ENCODE data around the gene QSOX2.

Gene QSOX2

GRCh38 chr9:136264441-136265405, 19.1 kb upstream of the QSOX2 start:
- DNase-seq = no peak

DNA sequence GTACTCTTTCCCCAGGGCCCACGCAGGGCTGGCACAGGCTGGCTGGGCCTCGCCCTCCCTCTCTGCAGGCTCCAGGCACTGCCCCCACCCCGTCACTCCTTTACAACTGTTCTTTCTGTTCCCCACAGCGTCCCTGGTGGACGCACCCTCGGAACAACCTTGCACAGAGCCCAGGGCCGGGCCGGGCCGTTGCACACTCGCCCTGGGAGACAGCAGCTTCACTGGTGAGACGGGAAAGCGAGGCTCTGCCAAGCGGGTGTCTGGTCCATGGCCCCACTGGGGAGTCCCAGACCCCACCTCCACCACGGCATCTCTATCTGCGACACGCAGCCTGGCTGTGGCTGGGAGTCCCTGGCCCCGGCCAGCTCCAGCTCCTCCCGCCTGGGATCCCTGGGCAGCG, 18.4 kb upstream of the QSOX2 start:
- no peak for DNase-seq

DNA sequence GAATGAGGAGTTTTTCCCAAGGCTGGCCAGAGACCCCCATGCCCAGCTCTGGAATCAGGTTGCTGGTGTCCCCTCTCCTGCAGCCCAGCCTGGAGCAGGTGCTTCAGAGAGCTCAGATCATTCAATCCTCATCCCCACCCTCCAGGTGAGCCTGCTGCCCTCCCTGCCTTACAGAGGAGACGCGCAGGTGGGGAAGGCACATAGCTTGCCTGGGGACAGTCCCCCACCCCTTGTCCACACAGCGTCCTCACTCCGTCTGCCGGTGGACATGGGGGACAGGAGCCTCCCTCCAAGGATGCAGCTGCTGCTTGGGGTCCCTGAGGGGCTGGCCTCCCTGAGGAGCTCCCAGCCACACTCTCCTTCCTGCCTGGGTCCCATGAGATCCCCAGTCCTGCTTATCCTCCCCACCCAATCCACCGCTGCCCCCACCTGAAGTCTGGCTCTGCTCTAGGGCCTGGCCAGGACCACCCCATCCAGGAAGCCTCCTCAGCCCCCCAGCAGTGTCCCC, 17.1 kb upstream of the QSOX2 start:
- DNase-seq = no peak

DNA sequence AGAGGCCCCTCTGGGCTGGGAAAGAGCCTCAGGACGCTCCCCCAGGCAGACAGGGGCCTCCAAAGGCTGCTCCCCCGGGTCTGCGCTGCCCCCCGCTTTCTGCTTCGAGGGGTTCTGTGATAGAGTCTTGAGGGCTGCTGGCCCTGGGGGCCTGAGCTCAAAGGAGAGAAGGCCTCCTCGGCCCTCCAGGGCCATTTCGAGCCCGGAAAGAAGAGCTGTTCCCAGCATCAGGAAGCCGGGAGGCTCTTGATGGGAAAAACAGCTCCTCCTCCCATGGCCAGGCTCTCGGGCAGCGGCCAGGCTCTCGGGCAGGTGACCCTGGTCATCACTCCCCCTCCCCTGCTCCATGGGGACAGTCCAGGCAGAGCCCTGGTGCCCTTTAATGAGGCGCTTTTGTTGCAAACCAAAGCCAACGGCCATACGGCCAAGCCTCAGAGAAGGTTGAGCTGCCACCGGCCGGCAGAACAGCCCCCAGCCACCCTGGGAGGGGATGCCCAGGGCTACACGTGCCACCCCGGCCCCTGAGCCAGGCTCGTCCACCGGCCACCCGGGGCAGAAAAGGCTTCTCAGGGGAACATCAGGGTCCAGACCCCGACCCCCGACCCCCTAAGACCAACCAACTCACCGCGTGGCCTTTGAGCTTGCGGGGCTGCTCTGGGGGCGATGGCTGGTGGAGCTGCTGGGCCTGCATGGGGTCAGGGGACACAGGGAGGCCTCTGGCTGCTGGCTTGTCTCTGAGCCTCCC, 16.2 kb upstream of the QSOX2 start:
- no peak for DNase-seq

GRCh38 chr9:136260936-136261472, 15.4 kb upstream of the QSOX2 start:
- no peak for DNase-seq

DNA sequence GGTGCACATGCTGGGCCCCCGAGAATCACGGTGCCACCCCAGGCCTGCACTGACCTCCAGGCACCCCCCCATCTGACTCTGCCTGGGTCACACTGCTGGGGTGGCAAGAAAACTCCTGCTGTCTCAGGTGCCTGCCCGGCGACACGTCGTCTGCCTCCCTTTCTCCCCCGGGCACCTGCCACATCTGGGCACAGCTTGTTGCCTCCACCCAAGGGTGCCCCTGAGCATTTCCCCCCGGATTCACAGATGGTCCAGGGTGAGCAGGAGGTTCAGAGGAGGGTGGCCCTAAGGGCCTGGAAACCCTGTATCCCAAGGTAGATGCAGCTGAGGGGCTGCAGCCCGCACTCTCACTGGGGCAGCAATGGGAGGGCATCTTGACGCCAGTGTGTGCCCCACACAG, 14.9 kb upstream of the QSOX2 start:
- DNase-seq = no peak

DNA sequence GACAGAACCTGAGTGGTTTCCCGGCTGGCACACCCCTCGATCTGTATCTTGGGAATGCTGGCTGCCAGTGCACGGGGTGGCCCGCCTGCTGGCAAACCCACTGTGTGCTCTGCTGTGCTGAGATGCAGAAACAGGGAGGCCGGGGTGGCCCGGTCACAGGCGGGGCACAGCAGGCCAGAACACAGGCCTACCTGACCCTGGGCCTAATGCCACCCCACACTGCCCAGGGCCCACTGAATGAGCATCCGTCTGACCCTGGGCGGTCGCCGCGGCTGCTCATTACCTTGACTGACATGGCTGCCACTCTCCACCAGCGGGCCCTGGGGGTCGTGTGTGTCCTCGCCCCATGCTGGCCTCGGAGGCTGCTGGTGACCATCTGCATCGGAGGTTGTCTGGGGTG, 14.2 kb upstream of the QSOX2 start:
- DNase-seq = no peak

GRCh38 chr9:136259517-136259813, 13.9 kb upstream of the QSOX2 start:
- DNase-seq = no peak

DNA sequence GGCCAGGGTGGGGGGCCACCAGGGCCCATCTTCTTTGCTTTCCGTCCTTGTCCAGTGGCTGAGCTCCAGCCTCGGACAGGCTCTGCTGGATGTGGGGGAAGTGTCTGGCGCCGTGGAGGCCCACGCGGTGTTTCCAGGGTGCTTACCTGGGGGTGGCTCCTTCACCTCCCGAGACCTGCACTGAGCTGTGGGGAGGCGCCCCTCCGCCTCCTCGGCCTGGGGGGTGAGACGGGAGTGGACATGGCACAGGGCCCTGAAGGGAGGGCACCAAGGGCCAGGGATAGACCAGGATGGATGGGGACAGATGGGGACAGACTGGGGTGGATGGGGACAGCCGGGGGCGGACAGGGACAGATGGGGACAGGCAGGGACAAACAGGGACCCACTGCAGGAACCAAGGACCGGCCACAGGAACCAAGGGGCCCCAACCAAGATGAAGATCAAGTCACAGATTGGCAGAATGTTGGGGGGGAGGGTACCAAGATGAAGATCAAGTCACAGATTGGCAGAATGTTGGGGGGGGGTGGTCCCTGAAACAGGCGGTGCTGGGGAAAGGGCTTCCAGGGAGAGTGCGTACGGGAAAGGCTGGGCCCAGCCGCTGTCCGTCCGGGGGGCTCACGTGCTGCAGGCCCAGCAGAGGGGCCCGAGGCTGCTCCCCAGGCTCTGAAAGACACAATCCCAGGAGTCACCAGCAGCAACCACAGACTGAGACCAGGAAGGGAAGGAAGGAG, 13.3 kb upstream of the QSOX2 start:
- no peak for DNase-seq

- no peak for DNase-seq
Observed at GRCh38 chr9:136258299-136258625, 12.7 kb upstream of the QSOX2 start.

- no peak for DNase-seq
Observed at GRCh38 chr9:136257381-136258298, 12.0 kb upstream of the QSOX2 start.

GRCh38 chr9:136255896-136256890, 10.6 kb upstream of the QSOX2 start:
- DNase-seq = no peak

DNA sequence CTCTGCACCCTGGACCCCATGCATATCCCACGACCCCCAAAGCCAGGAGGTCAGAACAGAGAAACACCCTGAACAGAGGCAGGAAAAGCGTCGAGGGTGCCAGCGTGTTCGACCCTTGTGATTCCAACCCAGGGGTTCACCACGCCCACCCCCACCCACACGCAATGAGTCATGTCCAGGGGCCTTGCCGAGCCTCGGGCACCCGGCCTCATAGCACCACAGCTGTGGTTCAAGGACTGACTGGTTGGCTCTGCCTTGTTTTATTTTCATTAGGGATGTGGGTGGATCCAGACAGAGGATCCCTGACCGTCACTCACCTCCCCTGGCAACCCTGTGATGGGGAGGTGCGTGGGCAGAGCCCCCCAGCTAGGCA, 9.5 kb upstream of the QSOX2 start:
- DNase-seq = no peak

DNA sequence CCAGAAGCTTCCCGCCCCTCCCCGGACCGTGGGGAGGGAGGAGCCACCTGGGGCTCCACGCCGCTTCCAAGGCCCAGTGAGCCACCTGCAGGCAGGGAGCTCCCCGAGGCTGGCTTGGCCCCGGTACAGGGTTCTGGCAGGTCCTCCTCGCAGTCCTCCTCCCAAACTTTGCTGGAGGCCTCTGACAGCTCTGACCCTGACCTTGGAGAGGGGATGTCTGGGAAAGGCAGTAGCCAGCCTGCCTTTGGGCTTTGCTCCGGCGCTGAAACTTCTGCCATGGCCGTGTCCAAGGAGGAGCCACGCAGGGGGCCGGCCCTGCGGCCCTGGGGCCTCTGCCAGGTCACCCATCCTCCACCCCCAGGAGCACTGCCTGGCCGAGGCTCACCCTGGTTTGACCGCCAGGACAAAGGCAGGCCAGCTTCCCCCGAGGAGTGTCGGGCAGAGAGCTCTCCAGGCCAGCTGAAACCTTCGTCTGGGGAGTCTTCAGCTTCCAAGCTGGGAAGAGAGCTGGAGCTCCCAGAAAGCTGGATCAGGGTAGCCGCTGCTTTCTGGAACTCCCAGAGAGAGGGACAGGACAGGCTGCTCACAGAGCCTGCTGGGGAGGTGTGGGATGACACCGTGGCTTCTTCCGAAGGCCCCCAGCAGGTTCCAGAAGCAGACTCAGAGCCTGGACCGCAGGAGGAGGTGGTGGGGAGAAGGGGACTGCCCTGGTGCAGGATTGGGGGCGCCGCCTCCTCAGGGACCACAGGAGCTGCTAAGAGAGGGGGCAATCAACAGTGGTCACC, 9.0 kb upstream of the QSOX2 start:
- no peak for DNase-seq

GRCh38 chr9:136253246-136254130, 7.9 kb upstream of the QSOX2 start:
- DNase-seq = no peak

GRCh38 chr9:136252846-136253245, 7.2 kb upstream of the QSOX2 start:
- DNase-seq = no peak

- no peak for DNase-seq
Observed at GRCh38 chr9:136252281-136252680, 6.7 kb upstream of the QSOX2 start.

DNA sequence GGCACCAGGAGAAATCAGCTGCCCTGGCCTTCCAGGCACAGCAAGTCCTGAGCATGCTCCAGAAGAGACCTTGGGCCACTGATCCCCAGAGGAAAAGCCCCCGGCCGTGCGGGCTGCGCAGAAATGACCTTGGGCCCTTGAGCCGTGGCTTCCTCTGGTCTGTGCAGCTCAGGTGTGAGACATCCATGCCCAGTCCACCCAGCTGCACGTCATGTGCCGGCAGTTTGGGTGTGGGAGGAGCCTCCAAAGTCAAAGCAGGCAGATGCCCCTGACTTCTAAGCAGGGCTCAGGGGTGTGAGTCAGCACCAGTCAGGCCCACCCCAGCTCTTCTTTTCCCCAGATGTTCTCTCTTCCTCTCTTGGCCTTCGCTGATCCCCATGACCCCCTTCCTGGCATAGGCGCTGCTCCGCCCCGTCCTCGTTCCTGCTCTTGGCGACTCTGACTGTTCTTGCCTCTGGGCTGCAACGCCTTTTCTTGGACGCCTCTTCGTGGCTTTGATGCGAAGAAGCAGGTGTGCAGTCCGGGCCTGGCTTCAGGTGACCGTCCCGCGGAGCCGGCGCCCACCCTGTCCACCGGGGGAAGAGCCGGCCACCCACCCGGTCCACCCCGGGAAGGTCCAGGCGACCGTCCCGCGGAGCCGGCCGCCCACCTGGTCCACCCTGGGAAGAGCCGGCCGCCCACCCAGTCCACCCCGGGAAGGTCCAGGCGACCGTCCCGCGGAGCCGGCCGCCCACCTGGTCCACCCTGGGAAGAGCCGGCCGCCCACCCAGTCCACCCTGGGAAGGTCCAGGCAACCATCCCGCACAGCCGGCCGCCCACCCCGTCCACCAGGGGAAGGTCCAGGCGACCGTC, 5.9 kb upstream of the QSOX2 start:
- no peak for DNase-seq

All from activated CD4-positive, alpha-beta T cell treated with anti-CD3 and anti-CD28 coated beads for 4 hours (primary cell).